ENCODE results near the gene SLN. TPM values are rescaled to one million over a fixed set of nuclear protein-coding genes. Genes with fewer than 3 reads are reported as not detected.

Gene SLN
- total RNA-seq, result not detected in 2 replicates

DNA sequence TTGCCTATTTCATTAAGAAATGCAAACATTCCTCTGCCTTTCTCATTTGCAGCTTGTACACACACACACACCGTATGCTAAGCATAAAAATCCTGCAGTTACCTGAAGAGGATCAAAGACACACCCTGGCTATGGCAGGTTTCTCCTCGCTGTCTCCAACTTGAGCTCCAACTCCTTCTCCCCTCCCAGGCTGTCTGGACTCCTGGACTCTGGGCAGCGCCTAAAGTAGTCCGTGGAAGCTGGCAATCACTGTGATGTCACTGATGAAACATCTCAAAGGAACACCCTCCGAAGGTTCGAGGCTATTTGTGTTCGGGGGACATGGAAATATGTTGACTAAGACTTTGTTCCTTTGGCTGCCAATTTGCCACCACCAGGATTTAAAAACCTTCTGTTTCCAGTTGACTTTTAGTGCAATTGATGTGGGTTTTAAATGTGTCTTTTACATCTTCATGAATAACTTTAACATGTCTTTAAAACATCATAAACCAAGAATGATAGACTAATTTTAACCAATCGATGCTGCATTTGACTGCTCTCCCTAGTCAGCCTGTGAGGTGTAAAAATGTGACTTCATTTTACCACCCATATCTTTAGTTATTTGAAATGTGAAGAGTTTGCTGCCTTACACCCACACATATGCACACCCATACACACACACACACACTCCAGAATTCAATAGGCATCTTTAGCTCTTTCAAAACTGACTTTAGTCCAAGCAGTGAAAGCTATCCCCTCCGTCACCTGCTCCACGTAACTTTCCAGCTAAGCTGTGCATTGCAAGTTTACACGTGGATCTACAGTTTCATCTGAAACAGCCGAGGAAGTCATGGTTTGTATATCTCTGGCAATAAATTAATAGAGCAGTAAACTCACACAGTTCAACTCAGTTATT lies at the start of gene SLN:
Gene SLN, minus strand, starts transcription at position 196 of the 895 bp plus-strand sequence.

Other genes starting within 250 kb of the SLN start
- gene ALKBH8, start 146.3 kb downstream of the SLN start, total RNA-seq, result 3.4 and 6.5 TPM in 2 replicates
- 0.17 and 0.30 TPM in 2 replicates for gene ELMOD1, start 120.9 kb downstream of the SLN start, total RNA-seq
- 9.7 and 16.6 TPM in 2 replicates for gene SLC35F2, start 146.7 kb upstream of the SLN start, total RNA-seq
- gene RAB39A, start 216.4 kb upstream of the SLN start, total RNA-seq, result not detected in 2 replicates

Data from bronchus fibroblast of lung (primary cell).